ENCODE measurements around the gene FMO1. TPM values are rescaled to one million over a fixed set of nuclear protein-coding genes. Genes with fewer than 3 reads are reported as not detected.
"Not testable (repeated sequence)": the region's sequence is repeated elsewhere in the genome, so short reads cannot be mapped to it uniquely, and the experiment has no call there.

FMO1 gene
- total and polyA plus RNA-seq, 2 donors (not counting 1 experiment from before 2014, with no cell fraction given) = 0.48 TPM; not detected in 1

- Histone ChIP-seq H3K4me2 (replicated peaks; ENCODE audit: low read depth, low read length, poor library complexity, severe bottlenecking) (no peak overlapping the region), H3K9me3 (ENCODE audit: control extremely low read depth in 1 of 3, control insufficient read depth in 2 of 3, insufficient read depth in 1 of 3, low read length in 2 of 3) (peaks cover 0 to 10% (median 0%) of the 10 kb centered on the region in 3 donors), H3K27ac (ENCODE audit: low read length in 2 of 2) (no peak overlapping the region), H3K36me3 (replicated peaks in 1 of 2; ENCODE audit: control extremely low read depth in 1 of 2, control insufficient read depth in 1 of 2, extremely low read depth in 1 of 2, insufficient read depth in 2 of 2, low read length in 1 of 2) (no peaks in the 10 kb centered on the region), H4K20me1 (ENCODE audit: control insufficient read depth, insufficient read depth, low read length, poor library complexity, severe bottlenecking) (no peaks in the 10 kb centered on the region), H3K4me3 (ENCODE audit: control extremely low read depth in 1 of 5, extremely low read depth in 1 of 5, insufficient read depth in 1 of 5, low read depth in 2 of 5, low read length in 4 of 5) (no peak overlapping the region), H3K79me2 (ENCODE audit: control insufficient read depth, insufficient read depth, low read length) (no peaks in the 10 kb centered on the region), H3K27me3 (replicated peaks in 1 of 4; ENCODE audit: control extremely low read depth in 1 of 4, control insufficient read depth in 3 of 4, insufficient read depth in 4 of 4, low read length in 3 of 4) (peaks cover 0 to 8% (median 0%) of the 10 kb centered on the region in 4 experiments), H3K9ac (ENCODE audit: low read length) (no peak overlapping the region), H3K4me1 (ENCODE audit: control insufficient read depth in 2 of 2, insufficient read depth in 2 of 2, low read length in 2 of 2) (no peaks in the 10 kb centered on the region), H2AFZ (ENCODE audit: insufficient read depth, low read depth, low read length, poor library complexity, severe bottlenecking) (no peak overlapping the region)
- H3K4me1 Mint-ChIP-seq = no peaks in the 10 kb centered on the region
- no CpG with 5 or more reads among the region's 1 CpG for WGBS (ENCODE audit: insufficient coverage)
- CTCF ChIA-PET = interaction anchor here (1.9 kb wide), 1 partner anchor 12 kb away, joined by 4 read pairs; no protein-coding TSS in a partner anchor
- H3K27ac Mint-ChIP-seq = no peak overlapping the region
- no peak for ATAC-seq (ENCODE audit: low read depth)
- no peaks in the 10 kb centered on the region for H3K9me3 Mint-ChIP-seq (ENCODE audit: insufficient read depth)
- DNase-seq = no peak
- POLR2A ChIA-PET = no interaction called here
- TF ChIP-seq CTCF (IDR thresholded peaks at IDR 0.05) = no peak
- TF ChIP-seq EZH2 (IDR thresholded peaks at IDR 0.05; ENCODE audit: borderline replicate concordance, insufficient read depth, low read depth, low read length, poor library complexity, severe bottlenecking) = no peak
- peaks cover 21% of the 10 kb centered on the region for H3K27me3 Mint-ChIP-seq
- H3K4me3 Mint-ChIP-seq = no peak overlapping the region
- intact Hi-C loops (cut with micrococcal nuclease) = no loop called here
Observed at GRCh38 chr1:171233183-171233582, 15.1 kb upstream of the FMO1 start.

- H4K20me1 ChIP-seq (ENCODE audit: control insufficient read depth, insufficient read depth, low read length, poor library complexity, severe bottlenecking); H2AFZ ChIP-seq (ENCODE audit: insufficient read depth, low read depth, low read length, poor library complexity, severe bottlenecking); H3K4me3 Mint-ChIP-seq; ATAC-seq (ENCODE audit: low read depth); DNase-seq; H3K4me2 ChIP-seq (replicated peaks; ENCODE audit: low read depth, low read length, poor library complexity, severe bottlenecking); H3K27me3 ChIP-seq (replicated peaks in 1 of 4; ENCODE audit: control extremely low read depth in 1 of 4, control insufficient read depth in 3 of 4, insufficient read depth in 4 of 4, low read length in 3 of 4); intact Hi-C loops (cut with micrococcal nuclease); H3K4me3 ChIP-seq (ENCODE audit: control extremely low read depth in 1 of 5, extremely low read depth in 1 of 5, insufficient read depth in 1 of 5, low read depth in 2 of 5, low read length in 4 of 5); H3K9me3 Mint-ChIP-seq (ENCODE audit: insufficient read depth); H3K36me3 ChIP-seq (replicated peaks in 1 of 2; ENCODE audit: control extremely low read depth in 1 of 2, control insufficient read depth in 1 of 2, extremely low read depth in 1 of 2, insufficient read depth in 2 of 2, low read length in 1 of 2); H3K4me1 ChIP-seq (ENCODE audit: control insufficient read depth in 2 of 2, insufficient read depth in 2 of 2, low read length in 2 of 2); H3K4me1 Mint-ChIP-seq; H3K27ac Mint-ChIP-seq; POLR2A ChIA-PET; H3K9ac ChIP-seq (ENCODE audit: low read length); H3K79me2 ChIP-seq (ENCODE audit: control insufficient read depth, insufficient read depth, low read length); H3K27ac ChIP-seq (ENCODE audit: low read length in 2 of 2): not testable (repeated sequence)
- H3K9me3 ChIP-seq (ENCODE audit: control extremely low read depth in 1 of 3, control insufficient read depth in 2 of 3, insufficient read depth in 1 of 3, low read length in 2 of 3) = peaks cover 0 to 10% (median 0%) of the 10 kb centered on the region in 3 donors
- WGBS (ENCODE audit: insufficient coverage) = no CpG with 5 or more reads among the region's 4 CpGs
- CTCF ChIA-PET = interaction anchor here (1.1 to 1.4 kb wide), 2 partner anchors 9 kb away, joined by 3 read pairs; no protein-coding TSS in a partner anchor
- peaks cover 45% of the 10 kb centered on the region for H3K27me3 Mint-ChIP-seq
Observed at GRCh38 chr1:171236231-171236630, 12.1 kb upstream of the FMO1 start.

Data from B cell (primary cell).